ENCODE data around the gene ZNF460. TPM values are rescaled to one million over a fixed set of nuclear protein-coding genes. Genes with fewer than 3 reads are reported as not detected.

ZNF460 gene
- total and polyA plus RNA-seq, 2 of the 13 experiments (the other 11 are each of a cell fraction or from before 2014, with no cell fraction given) = 14.5 to 44.8 TPM

DNA sequence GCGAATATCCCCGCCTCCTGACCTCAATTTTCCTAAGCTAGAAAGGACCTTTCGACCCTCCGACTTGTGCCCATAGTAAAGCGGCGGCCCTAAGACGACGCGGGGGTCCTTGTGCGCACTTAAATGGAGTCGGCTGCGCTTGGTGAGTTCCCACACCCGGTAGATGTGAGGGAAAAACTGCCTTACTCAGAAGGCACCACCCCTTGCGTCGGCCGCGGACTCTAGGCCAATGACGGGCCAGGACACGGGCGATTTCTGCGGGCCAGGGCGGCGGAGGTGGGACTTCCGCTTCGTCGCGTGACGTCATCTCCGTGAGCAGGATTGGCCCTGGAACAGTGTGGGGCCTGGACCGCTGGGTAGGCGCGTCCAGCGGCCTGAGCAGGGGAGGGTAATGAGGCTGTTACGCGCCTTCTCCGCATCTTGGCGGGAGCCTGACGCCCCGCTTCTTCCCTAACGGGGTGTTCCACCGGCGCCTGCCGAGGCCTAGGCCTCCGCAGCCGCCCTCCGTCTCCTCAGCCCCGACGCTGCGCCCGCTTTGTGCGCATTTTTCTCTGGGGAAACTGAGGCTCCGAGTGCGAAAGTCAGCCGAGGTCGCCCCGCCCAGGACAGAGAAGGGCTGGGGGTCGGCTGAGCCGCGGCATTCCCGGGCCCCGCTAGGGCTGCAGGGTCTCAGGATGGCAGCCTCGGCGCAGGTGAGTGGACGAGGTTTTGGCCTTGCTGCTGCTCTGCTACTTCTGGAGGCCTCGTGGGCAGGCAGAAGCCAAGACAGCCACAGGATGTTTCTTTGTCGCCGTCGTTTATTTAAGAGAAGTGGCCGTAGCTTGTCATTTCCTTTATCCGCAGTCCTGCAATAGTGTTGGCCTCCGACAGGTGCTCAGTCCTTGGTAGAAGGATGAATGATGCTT is 40.1 kb downstream of the ZNF460 start, which contains the start of gene ZNF543 (continued):
- TF ChIP-seq, protein P1, sequence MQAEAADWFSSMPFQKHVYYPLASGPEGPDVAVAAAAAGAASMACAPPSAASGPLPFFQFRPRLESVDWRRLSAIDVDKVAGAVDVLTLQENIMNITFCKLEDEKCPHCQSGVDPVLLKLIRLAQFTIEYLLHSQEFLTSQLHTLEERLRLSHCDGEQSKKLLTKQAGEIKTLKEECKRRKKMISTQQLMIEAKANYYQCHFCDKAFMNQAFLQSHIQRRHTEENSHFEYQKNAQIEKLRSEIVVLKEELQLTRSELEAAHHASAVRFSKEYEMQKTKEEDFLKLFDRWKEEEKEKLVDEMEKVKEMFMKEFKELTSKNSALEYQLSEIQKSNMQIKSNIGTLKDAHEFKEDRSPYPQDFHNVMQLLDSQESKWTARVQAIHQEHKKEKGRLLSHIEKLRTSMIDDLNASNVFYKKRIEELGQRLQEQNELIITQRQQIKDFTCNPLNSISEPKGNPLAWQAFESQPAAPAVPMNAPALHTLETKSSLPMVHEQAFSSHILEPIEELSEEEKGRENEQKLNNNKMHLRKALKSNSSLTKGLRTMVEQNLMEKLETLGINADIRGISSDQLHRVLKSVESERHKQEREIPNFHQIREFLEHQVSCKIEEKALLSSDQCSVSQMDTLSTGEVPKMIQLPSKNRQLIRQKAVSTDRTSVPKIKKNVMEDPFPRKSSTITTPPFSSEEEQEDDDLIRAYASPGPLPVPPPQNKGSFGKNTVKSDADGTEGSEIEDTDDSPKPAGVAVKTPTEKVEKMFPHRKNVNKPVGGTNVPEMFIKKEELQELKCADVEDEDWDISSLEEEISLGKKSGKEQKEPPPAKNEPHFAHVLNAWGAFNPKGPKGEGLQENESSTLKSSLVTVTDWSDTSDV (CRISPR knock-in tag; IDR thresholded peaks at IDR 0.05) = no peak
- no peak for TF ChIP-seq ZNF550 (CRISPR knock-in tag; IDR thresholded peaks at IDR 0.05; ENCODE audit: borderline replicate concordance)
- TF ChIP-seq ZNF569 (CRISPR knock-in tag; IDR thresholded peaks at IDR 0.05; ENCODE audit: borderline replicate concordance) = no peak
- TF ChIP-seq CREM (IDR thresholded peaks at IDR 0.05) = peak; percentile 96
- peak; percentile 65 for TF ChIP-seq CREM (CRISPR knock-in tag; IDR thresholded peaks at IDR 0.05)
- TF ChIP-seq NONO (IDR thresholded peaks at IDR 0.05) = no peak
- peak; percentile 67 for TF ChIP-seq NONO (CRISPR knock-in tag; conservative IDR thresholded peaks at IDR 0.05)
- peak; percentile 98 for TF ChIP-seq HNRNPLL (IDR thresholded peaks at IDR 0.05; ENCODE audit: low read depth, low read length, poor library complexity, severe bottlenecking)
- TF ChIP-seq, protein P2, sequence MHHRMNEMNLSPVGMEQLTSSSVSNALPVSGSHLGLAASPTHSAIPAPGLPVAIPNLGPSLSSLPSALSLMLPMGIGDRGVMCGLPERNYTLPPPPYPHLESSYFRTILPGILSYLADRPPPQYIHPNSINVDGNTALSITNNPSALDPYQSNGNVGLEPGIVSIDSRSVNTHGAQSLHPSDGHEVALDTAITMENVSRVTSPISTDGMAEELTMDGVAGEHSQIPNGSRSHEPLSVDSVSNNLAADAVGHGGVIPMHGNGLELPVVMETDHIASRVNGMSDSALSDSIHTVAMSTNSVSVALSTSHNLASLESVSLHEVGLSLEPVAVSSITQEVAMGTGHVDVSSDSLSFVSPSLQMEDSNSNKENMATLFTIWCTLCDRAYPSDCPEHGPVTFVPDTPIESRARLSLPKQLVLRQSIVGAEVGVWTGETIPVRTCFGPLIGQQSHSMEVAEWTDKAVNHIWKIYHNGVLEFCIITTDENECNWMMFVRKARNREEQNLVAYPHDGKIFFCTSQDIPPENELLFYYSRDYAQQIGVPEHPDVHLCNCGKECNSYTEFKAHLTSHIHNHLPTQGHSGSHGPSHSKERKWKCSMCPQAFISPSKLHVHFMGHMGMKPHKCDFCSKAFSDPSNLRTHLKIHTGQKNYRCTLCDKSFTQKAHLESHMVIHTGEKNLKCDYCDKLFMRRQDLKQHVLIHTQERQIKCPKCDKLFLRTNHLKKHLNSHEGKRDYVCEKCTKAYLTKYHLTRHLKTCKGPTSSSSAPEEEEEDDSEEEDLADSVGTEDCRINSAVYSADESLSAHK (CRISPR knock-in tag; IDR thresholded peaks at IDR 0.05; ENCODE audit: borderline replicate concordance) = no peak
- no peak; the same call in 1 of the 2 replicates for TF ChIP-seq ZMAT3 (CRISPR knock-in tag; conservative IDR thresholded peaks at IDR 0.05)
- TF ChIP-seq SMARCC2 (IDR thresholded peaks at IDR 0.05) = no peak
- TF ChIP-seq SNAI1 (CRISPR knock-in tag; IDR thresholded peaks at IDR 0.05; ENCODE audit: borderline replicate concordance) = no peak
- TF ChIP-seq, protein P3, sequence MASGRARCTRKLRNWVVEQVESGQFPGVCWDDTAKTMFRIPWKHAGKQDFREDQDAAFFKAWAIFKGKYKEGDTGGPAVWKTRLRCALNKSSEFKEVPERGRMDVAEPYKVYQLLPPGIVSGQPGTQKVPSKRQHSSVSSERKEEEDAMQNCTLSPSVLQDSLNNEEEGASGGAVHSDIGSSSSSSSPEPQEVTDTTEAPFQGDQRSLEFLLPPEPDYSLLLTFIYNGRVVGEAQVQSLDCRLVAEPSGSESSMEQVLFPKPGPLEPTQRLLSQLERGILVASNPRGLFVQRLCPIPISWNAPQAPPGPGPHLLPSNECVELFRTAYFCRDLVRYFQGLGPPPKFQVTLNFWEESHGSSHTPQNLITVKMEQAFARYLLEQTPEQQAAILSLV (CRISPR knock-in tag; IDR thresholded peaks at IDR 0.05; ENCODE audit: borderline replicate concordance) = no peak
- peak; percentile 80 for TF ChIP-seq TBX2 (CRISPR knock-in tag; IDR thresholded peaks at IDR 0.05; ENCODE audit: borderline replicate concordance)
- TF ChIP-seq, protein P4, sequence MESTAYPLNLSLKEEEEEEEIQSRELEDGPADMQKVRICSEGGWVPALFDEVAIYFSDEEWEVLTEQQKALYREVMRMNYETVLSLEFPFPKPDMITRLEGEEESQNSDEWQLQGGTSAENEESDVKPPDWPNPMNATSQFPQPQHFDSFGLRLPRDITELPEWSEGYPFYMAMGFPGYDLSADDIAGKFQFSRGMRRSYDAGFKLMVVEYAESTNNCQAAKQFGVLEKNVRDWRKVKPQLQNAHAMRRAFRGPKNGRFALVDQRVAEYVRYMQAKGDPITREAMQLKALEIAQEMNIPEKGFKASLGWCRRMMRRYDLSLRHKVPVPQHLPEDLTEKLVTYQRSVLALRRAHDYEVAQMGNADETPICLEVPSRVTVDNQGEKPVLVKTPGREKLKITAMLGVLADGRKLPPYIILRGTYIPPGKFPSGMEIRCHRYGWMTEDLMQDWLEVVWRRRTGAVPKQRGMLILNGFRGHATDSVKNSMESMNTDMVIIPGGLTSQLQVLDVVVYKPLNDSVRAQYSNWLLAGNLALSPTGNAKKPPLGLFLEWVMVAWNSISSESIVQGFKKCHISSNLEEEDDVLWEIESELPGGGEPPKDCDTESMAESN (CRISPR knock-in tag; conservative IDR thresholded peaks at IDR 0.05) = no peak
- no peak for TF ChIP-seq GTF3A (CRISPR knock-in tag; conservative IDR thresholded peaks at IDR 0.05)
- TF ChIP-seq, protein P5, sequence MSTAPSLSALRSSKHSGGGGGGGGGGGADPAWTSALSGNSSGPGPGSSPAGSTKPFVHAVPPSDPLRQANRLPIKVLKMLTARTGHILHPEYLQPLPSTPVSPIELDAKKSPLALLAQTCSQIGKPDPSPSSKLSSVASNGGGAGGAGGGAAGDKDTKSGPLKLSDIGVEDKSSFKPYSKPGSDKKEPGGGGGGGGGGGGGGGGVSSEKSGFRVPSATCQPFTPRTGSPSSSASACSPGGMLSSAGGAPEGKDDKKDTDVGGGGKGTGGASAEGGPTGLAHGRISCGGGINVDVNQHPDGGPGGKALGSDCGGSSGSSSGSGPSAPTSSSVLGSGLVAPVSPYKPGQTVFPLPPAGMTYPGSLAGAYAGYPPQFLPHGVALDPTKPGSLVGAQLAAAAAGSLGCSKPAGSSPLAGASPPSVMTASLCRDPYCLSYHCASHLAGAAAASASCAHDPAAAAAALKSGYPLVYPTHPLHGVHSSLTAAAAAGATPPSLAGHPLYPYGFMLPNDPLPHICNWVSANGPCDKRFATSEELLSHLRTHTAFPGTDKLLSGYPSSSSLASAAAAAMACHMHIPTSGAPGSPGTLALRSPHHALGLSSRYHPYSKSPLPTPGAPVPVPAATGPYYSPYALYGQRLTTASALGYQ (CRISPR knock-in tag; IDR thresholded peaks at IDR 0.05) = no peak
- TF ChIP-seq ZNF549 (CRISPR knock-in tag; IDR thresholded peaks at IDR 0.05) = no peak
- TF ChIP-seq KDM3A (CRISPR knock-in tag; IDR thresholded peaks at IDR 0.05; ENCODE audit: low read depth) = no peak
